Nephron progenitor cell (in vitro differentiated cells): Measurements from ENCODE around the gene CLNK.
A peak's percentile ranks its signal among the peaks of the same experiment; 100 is the strongest.

Experiments
- DNase-seq: peaks from one replicate; pipeline ENCODE4 v3.0.0; 2021
- H3K27ac Mint-ChIP-seq: 2 replicates; pipeline ENCODE4 v1.8.0; 2021; ENCODE audit warnings: mild to moderate bottlenecking, moderate library complexity, mixed read lengths
- H3K27me3 Mint-ChIP-seq: 2 replicates; pipeline ENCODE4 v1.8.0; 2021; ENCODE audit warnings: mild to moderate bottlenecking, low read depth, mixed read lengths; ENCODE audit not compliant: poor library complexity
- H3K36me3 Mint-ChIP-seq: 2 replicates; pipeline ENCODE4 v1.8.0; 2021; ENCODE audit warnings: low read depth, mixed read lengths
- H3K4me1 Mint-ChIP-seq: 2 replicates; pipeline ENCODE4 v1.8.0; 2021; ENCODE audit warnings: mixed read lengths
- H3K4me3 Mint-ChIP-seq: 2 replicates; pipeline ENCODE4 v1.8.0; 2021; ENCODE audit warnings: mild to moderate bottlenecking, moderate library complexity, mixed read lengths
- H3K9me3 Mint-ChIP-seq: 2 replicates; pipeline ENCODE4 v1.8.0; 2021; ENCODE audit warnings: mild to moderate bottlenecking, moderate library complexity, mixed read lengths
- TF ChIP-seq, protein P1 (sequence below): fragments of 200-600 bp; sonication (generic); IDR thresholded peaks from 2 replicates; pipeline ENCODE4 v1.5.0; 2021; ENCODE audit warnings: antibody characterized with exemption

Gene CLNK

DNA sequence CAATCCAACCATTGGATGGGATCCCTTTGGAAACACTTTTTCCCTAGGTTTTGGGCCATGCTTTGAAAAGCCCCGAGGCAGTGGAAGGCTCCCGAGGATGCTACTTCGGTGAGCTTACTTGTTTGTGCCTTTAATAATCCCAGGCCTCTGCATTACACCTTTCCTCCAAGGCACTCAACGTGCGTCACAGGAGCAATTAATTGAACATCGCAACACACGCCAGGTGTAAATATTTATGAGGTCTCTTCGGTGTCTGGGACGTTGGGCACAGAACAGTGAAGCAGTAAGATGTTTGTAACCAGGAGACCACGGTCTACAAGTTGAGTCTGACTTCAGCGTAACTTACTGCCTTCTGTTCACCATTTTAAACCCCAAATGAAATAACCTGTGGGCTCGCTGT, 97.3 kb downstream of the CLNK start:
- Mint-ChIP-seq H3K4me1 (peaks cover 16% of the 10 kb centered on the region), H3K27me3 (peaks cover 3% of the 10 kb centered on the region), H3K9me3 (no peaks in the 10 kb centered on the region), H3K27ac (no peak overlapping the region), H3K36me3 (no peaks in the 10 kb centered on the region), H3K4me3 (no peak overlapping the region)
- no peak for DNase-seq
- TF ChIP-seq, protein P1, sequence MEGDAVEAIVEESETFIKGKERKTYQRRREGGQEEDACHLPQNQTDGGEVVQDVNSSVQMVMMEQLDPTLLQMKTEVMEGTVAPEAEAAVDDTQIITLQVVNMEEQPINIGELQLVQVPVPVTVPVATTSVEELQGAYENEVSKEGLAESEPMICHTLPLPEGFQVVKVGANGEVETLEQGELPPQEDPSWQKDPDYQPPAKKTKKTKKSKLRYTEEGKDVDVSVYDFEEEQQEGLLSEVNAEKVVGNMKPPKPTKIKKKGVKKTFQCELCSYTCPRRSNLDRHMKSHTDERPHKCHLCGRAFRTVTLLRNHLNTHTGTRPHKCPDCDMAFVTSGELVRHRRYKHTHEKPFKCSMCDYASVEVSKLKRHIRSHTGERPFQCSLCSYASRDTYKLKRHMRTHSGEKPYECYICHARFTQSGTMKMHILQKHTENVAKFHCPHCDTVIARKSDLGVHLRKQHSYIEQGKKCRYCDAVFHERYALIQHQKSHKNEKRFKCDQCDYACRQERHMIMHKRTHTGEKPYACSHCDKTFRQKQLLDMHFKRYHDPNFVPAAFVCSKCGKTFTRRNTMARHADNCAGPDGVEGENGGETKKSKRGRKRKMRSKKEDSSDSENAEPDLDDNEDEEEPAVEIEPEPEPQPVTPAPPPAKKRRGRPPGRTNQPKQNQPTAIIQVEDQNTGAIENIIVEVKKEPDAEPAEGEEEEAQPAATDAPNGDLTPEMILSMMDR, result no peak

DNA sequence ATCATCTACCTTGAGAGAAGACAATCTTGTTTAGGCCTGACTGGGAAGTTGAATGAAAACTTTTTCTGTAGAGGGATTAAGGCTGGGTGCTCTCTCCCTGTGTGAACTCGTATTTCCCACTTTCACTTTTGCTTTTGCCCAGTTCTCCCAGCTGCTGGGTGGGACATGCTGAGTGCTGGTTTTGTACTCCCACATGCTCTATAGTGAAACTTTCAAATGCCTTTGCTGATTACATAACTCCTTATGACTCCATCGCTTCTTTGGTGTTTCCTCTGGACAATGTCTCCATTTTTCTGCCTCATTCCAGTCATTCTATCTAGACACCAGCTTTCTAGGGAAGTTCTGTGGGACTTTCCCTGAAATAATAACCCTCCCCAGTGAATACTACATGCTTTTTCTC, 100.5 kb downstream of the CLNK start:
- H3K4me3 Mint-ChIP-seq, result no peak overlapping the region
- H3K9me3 Mint-ChIP-seq, result no peaks in the 10 kb centered on the region
- H3K4me1 Mint-ChIP-seq, result peaks cover under 1% of the 10 kb centered on the region
- H3K27ac Mint-ChIP-seq, result no peak overlapping the region
- peaks cover 3% of the 10 kb centered on the region for H3K27me3 Mint-ChIP-seq
- TF ChIP-seq, protein P1, result no peak
- H3K36me3 Mint-ChIP-seq, result no peaks in the 10 kb centered on the region
- DNase-seq, result no peak

DNA sequence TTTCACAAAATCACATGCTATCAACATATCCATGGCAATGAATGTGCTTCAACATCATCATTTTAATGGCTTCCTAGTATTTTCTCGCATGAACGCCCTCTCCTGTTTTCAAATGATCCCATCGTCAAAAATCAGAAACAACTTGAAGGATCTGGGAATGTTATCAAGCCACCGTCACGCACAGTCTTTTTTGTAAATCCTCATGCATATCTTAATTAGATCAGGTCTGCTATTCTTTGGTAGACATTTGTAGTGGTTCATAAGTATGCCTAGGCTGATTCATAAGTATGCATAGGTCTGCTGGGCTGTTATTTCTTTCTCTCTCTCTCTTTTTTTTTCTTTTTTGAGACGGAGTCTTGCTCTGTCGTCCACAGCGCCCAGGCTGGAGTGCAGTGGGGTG, 101.6 kb downstream of the CLNK start:
- Mint-ChIP-seq H3K9me3 (no peaks in the 10 kb centered on the region), H3K4me3 (no peak overlapping the region), H3K36me3 (no peaks in the 10 kb centered on the region), H3K4me1 (no peaks in the 10 kb centered on the region), H3K27ac (no peak overlapping the region), H3K27me3 (peaks cover 3% of the 10 kb centered on the region)
- DNase-seq, result no peak
- TF ChIP-seq, protein P1, result no peak

- peak; percentile 43 for DNase-seq
- no peaks in the 10 kb centered on the region for H3K9me3 Mint-ChIP-seq
- H3K4me1 Mint-ChIP-seq, result no peaks in the 10 kb centered on the region
- H3K27ac Mint-ChIP-seq, result no peak overlapping the region
- H3K27me3 Mint-ChIP-seq, result peaks cover 3% of the 10 kb centered on the region
- TF ChIP-seq, protein P1, result peak; percentile 92
- no peaks in the 10 kb centered on the region for H3K36me3 Mint-ChIP-seq
- H3K4me3 Mint-ChIP-seq, result no peak overlapping the region
These were observed 102.4 kb downstream of the CLNK start for GRCh38 chr4:10582059-10582686.

DNA sequence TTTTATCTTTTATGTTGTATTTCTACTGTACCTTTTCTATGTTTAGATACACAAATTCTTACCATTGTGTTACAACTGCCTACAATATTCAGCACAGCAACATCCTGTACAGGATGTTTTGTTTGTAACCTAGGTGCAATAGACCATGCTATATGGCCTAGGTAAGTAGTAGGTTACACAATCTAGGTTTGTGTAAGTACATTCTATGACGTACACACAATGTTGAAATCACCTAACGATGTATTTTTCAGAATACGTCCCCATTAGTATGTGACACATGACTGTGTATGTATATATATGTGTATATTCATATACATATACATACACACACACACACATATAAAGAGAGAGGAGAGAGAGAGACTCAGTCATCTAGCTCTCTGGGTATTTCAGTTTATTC, 103.5 kb downstream of the CLNK start:
- DNase-seq, result no peak
- peaks cover 3% of the 10 kb centered on the region for H3K27me3 Mint-ChIP-seq
- no peaks in the 10 kb centered on the region for H3K4me1 Mint-ChIP-seq
- TF ChIP-seq, protein P1, result no peak
- H3K36me3 Mint-ChIP-seq, result no peaks in the 10 kb centered on the region
- H3K27ac Mint-ChIP-seq, result no peak overlapping the region
- H3K4me3 Mint-ChIP-seq, result no peak overlapping the region
- H3K9me3 Mint-ChIP-seq, result no peaks in the 10 kb centered on the region

GRCh38 chr4:10579648-10580047, 104.9 kb downstream of the CLNK start:
- Mint-ChIP-seq H3K9me3 (no peaks in the 10 kb centered on the region), H3K27me3 (peaks cover 4% of the 10 kb centered on the region), H3K27ac (no peak overlapping the region), H3K4me1 (no peaks in the 10 kb centered on the region), H3K4me3 (no peak overlapping the region), H3K36me3 (no peaks in the 10 kb centered on the region)
- DNase-seq, result no peak
- TF ChIP-seq, protein P1, result no peak
